Neural progenitor cell (in vitro differentiated cells): ENCODE measurements around the gene FAM234A. TPM values are rescaled to one million over a fixed set of nuclear protein-coding genes. Genes with fewer than 3 reads are reported as not detected.

Experiments
- DNase-seq: peaks from one replicate; pipeline ENCODE4 v3.0.0-alpha.2; 2016; ENCODE audit warnings: low spot score
- H2AFZ ChIP-seq: fragments of 200-600 bp; sonication (generic); replicated peaks from 2 replicates; pipeline ENCODE4 v1.6.1; 2016; ENCODE audit warnings: antibody characterized with exemption
- H3F3A ChIP-seq: fragments of 200-600 bp; sonication (generic); 2 replicates; pipeline ENCODE4 v1.6.1; 2016; ENCODE audit warnings: antibody characterized with exemption, low read depth
- H3K27ac ChIP-seq: fragments of 200-600 bp; sonication (generic); 2 replicates; pipeline ENCODE4 v1.5.1; 2016; ENCODE audit warnings: mild to moderate bottlenecking
- H3K27me3 ChIP-seq: fragments of 200-600 bp; sonication (generic); 2 replicates; pipeline ENCODE4 v1.6.1; 2016; ENCODE audit warnings: mild to moderate bottlenecking, moderate library complexity
- H3K36me3 ChIP-seq: fragments of 200-600 bp; sonication (generic); 2 replicates; pipeline ENCODE4 v1.5.1; 2016
- H3K4me1 ChIP-seq: fragments of 200-600 bp; sonication (generic); 2 replicates; pipeline ENCODE4 v1.6.1; 2016; ENCODE audit warnings: mixed run types
- H3K4me2 ChIP-seq: fragments of 200-600 bp; sonication (generic); 2 replicates; pipeline ENCODE4 v1.6.1; 2016
- H3K4me3 ChIP-seq: fragments of 200-600 bp; sonication (generic); 2 replicates; pipeline ENCODE4 v1.5.1; 2016
- H3K79me2 ChIP-seq: fragments of 200-600 bp; sonication (generic); 2 replicates; pipeline ENCODE4 v1.6.1; 2016; ENCODE audit warnings: low read depth
- H3K9ac ChIP-seq: fragments of 200-600 bp; sonication (generic); 2 replicates; pipeline ENCODE4 v1.6.1; 2016
- H3K9me3 ChIP-seq: fragments of 200-600 bp; sonication (generic); 2 replicates; pipeline ENCODE4 v1.5.1; 2016; ENCODE audit warnings: low read depth
- H4K20me1 ChIP-seq: fragments of 200-600 bp; sonication (generic); 2 replicates; pipeline ENCODE4 v1.6.1; 2016; ENCODE audit warnings: low read depth
- H3K27ac Mint-ChIP-seq: 3 replicates; pipeline ENCODE4 v1.8.0; 2021; ENCODE audit warnings: mixed read lengths
- H3K27me3 Mint-ChIP-seq: 2 replicates; pipeline ENCODE4 v1.8.0; 2022; ENCODE audit warnings: low read depth, mild to moderate bottlenecking, inconsistent platforms, moderate library complexity, mixed read lengths; ENCODE audit not compliant: insufficient read depth
- H3K36me3 Mint-ChIP-seq: 3 replicates; pipeline ENCODE4 v1.8.0; 2021; ENCODE audit warnings: mixed read lengths
- H3K4me1 Mint-ChIP-seq: 3 replicates; pipeline ENCODE4 v1.8.0; 2021; ENCODE audit warnings: mixed read lengths
- H3K4me3 Mint-ChIP-seq: 3 replicates; pipeline ENCODE4 v1.8.0; 2021; ENCODE audit warnings: mild to moderate bottlenecking, moderate library complexity, mixed read lengths
- H3K9me3 Mint-ChIP-seq: 3 replicates; pipeline ENCODE4 v1.8.0; 2020; ENCODE audit warnings: mixed read lengths
- CTCF ChIP-seq: fragments of 200-600 bp; sonication (generic); IDR thresholded peaks from 2 replicates; pipeline ENCODE4 v1.5.1; 2017; ENCODE audit warnings: antibody characterized with exemption, mild to moderate bottlenecking
- EZH2 ChIP-seq: fragments of 200-600 bp; sonication (generic); IDR thresholded peaks from 2 replicates; pipeline ENCODE4 v1.6.1; 2017; ENCODE audit warnings: antibody characterized with exemption, mild to moderate bottlenecking, moderate library complexity
- EZH2phosphoT487 ChIP-seq: fragments of 200-600 bp; sonication (generic); IDR thresholded peaks from 2 replicates; pipeline ENCODE4 v1.6.1; 2017; ENCODE audit warnings: antibody characterized with exemption
- total RNA-seq: library from RNA; depleted of rRNA; stranded (reverse); fragments of >200 nt; gene quantifications from 2 replicates; pipeline ENCODE4 v1.2.3, GENCODE V29; 2015; ENCODE audit warnings: low replicate concordance

The FAM234A gene
- total RNA-seq, 1 donor from 2014 or later = 115 TPM

GRCh38 chr16:243348-243747 lies 8.7 kb downstream of the FAM234A start:
- TF ChIP-seq EZH2phosphoT487 (no peak), EZH2 (no peak), CTCF (no peak)
- H4K20me1 ChIP-seq = peaks cover 48% of the 10 kb centered on the region
- no peak overlapping the region for H3K27ac ChIP-seq
- Mint-ChIP-seq H3K4me1 (peaks cover 10% of the 10 kb centered on the region), H3K27me3 (no peaks in the 10 kb centered on the region), H3K27ac (no peak overlapping the region), H3K9me3 (no peaks in the 10 kb centered on the region), H3K36me3 (peaks cover 20% of the 10 kb centered on the region), H3K4me3 (no peak overlapping the region)
- no peak overlapping the region for H3K4me2 ChIP-seq
- H3K27me3 ChIP-seq = no peaks in the 10 kb centered on the region
- H3K4me1 ChIP-seq = no peaks in the 10 kb centered on the region
- no peak overlapping the region for H3K9ac ChIP-seq
- no peak for DNase-seq
- no peaks in the 10 kb centered on the region for H3K9me3 ChIP-seq
- peaks cover 90% of the 10 kb centered on the region for H3K79me2 ChIP-seq
- H3K4me3 ChIP-seq = no peak overlapping the region
- no peaks in the 10 kb centered on the region for H3F3A ChIP-seq
- no peaks in the 10 kb centered on the region for H3K36me3 ChIP-seq
- H2AFZ ChIP-seq = no peak overlapping the region

- Histone ChIP-seq H3K4me3 (no peak overlapping the region), H3K4me1 (no peaks in the 10 kb centered on the region), H3K9me3 (no peaks in the 10 kb centered on the region), H3K9ac (no peak overlapping the region), H3K27ac (no peak overlapping the region), H3F3A (no peaks in the 10 kb centered on the region), H3K36me3 (no peaks in the 10 kb centered on the region), H3K79me2 (peaks cover 75% of the 10 kb centered on the region), H3K4me2 (no peak overlapping the region), H4K20me1 (peaks cover 46% of the 10 kb centered on the region), H2AFZ (no peak overlapping the region), H3K27me3 (no peaks in the 10 kb centered on the region)
- Mint-ChIP-seq H3K4me3 (no peak overlapping the region), H3K4me1 (peaks cover 5% of the 10 kb centered on the region), H3K9me3 (no peaks in the 10 kb centered on the region), H3K27ac (no peak overlapping the region), H3K27me3 (no peaks in the 10 kb centered on the region), H3K36me3 (peaks cover 15% of the 10 kb centered on the region)
- no peak for TF ChIP-seq EZH2phosphoT487
- no peak for TF ChIP-seq EZH2
- TF ChIP-seq CTCF = no peak
- DNase-seq = no peak
These were observed 10.5 kb downstream of the FAM234A start for GRCh38 chr16:245105-245504.

- Histone ChIP-seq H3K4me3 (no peak overlapping the region), H3K9ac (no peak overlapping the region), H3K27me3 (no peaks in the 10 kb centered on the region), H3K4me1 (no peaks in the 10 kb centered on the region), H2AFZ (no peak overlapping the region), H3K79me2 (peaks cover 56% of the 10 kb centered on the region), H3K36me3 (no peaks in the 10 kb centered on the region), H3K4me2 (no peak overlapping the region), H4K20me1 (peaks cover 42% of the 10 kb centered on the region), H3K9me3 (no peaks in the 10 kb centered on the region), H3F3A (no peaks in the 10 kb centered on the region), H3K27ac (no peak overlapping the region)
- H3K36me3 Mint-ChIP-seq = peaks cover 19% of the 10 kb centered on the region
- H3K27ac Mint-ChIP-seq = no peak overlapping the region
- TF ChIP-seq EZH2phosphoT487 = no peak
- TF ChIP-seq EZH2 = no peak
- TF ChIP-seq CTCF = no peak
- H3K4me1 Mint-ChIP-seq = peaks cover 5% of the 10 kb centered on the region
- no peaks in the 10 kb centered on the region for H3K27me3 Mint-ChIP-seq
- no peak for DNase-seq
- H3K4me3 Mint-ChIP-seq = no peak overlapping the region
- no peaks in the 10 kb centered on the region for H3K9me3 Mint-ChIP-seq
These were observed 12.4 kb downstream of the FAM234A start for GRCh38 chr16:247027-247426.

GRCh38 chr16:249431-249830 lies 14.8 kb downstream of the FAM234A start:
- no peak overlapping the region for H3K4me3 ChIP-seq
- H3K27me3 ChIP-seq = no peaks in the 10 kb centered on the region
- H3K9ac ChIP-seq = no peak overlapping the region
- no peak overlapping the region for H3K27ac ChIP-seq
- H3K4me2 ChIP-seq = no peak overlapping the region
- H3K27me3 Mint-ChIP-seq = no peaks in the 10 kb centered on the region
- TF ChIP-seq CTCF (no peak), EZH2 (no peak), EZH2phosphoT487 (no peak)
- H3K9me3 ChIP-seq = no peaks in the 10 kb centered on the region
- no peaks in the 10 kb centered on the region for H3K9me3 Mint-ChIP-seq
- peaks cover 35% of the 10 kb centered on the region for H3K79me2 ChIP-seq
- H4K20me1 ChIP-seq = peaks cover 32% of the 10 kb centered on the region
- H3K27ac Mint-ChIP-seq = no peak overlapping the region
- H2AFZ ChIP-seq = no peak overlapping the region
- no peak for DNase-seq
- H3K36me3 Mint-ChIP-seq = peaks cover 24% of the 10 kb centered on the region
- H3K36me3 ChIP-seq = no peaks in the 10 kb centered on the region
- H3K4me1 ChIP-seq = no peaks in the 10 kb centered on the region
- H3F3A ChIP-seq = no peaks in the 10 kb centered on the region
- no peak overlapping the region for H3K4me3 Mint-ChIP-seq
- H3K4me1 Mint-ChIP-seq = peaks cover 5% of the 10 kb centered on the region
